Hepatocyte (in vitro differentiated cells): ENCODE data around the gene ANKS1B.

Source experiments
- EZH2 ChIP-seq: fragments of 200-600 bp; sonication (generic); IDR thresholded peaks from 2 replicates; pipeline ENCODE4 v1.6.1; 2016; ENCODE audit warnings: antibody characterized with exemption, mild to moderate bottlenecking, borderline replicate concordance
- EZH2phosphoT487 ChIP-seq: fragments of 200-600 bp; sonication (generic); IDR thresholded peaks from one replicate; pipeline ENCODE4 v1.6.1; 2018; ENCODE audit warnings: antibody characterized with exemption, mild to moderate bottlenecking, low read depth, moderate library complexity; ENCODE audit not compliant: unreplicated experiment, severe bottlenecking
- TF ChIP-seq, protein P1 (sequence below): fragments of 200-600 bp; sonication (generic); IDR thresholded peaks from 2 replicates; pipeline ENCODE4 v1.5.1; 2016; ENCODE audit warnings: antibody characterized with exemption, mild to moderate bottlenecking; ENCODE audit not compliant: poor library complexity

DNA sequence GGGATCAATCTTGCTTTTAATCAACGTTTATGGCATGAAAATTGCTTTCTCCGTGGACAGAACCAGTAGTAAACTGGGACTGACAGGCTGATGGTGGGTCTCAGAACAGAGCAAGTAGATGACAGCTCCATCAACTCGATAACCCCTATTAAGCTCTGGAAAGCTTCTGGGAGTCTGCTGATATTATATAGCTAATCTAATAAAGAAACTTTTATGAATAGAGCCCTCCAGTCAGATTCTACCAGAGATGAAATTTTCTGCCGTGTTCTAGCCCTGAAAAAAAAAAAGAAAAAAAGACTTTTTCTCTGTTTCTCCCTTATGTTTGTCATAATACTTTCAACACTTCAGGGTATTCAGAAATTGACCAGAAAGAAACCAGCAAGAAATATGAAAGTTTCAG, 1168.0 kb downstream of the ANKS1B start:
- TF ChIP-seq, protein P1, sequence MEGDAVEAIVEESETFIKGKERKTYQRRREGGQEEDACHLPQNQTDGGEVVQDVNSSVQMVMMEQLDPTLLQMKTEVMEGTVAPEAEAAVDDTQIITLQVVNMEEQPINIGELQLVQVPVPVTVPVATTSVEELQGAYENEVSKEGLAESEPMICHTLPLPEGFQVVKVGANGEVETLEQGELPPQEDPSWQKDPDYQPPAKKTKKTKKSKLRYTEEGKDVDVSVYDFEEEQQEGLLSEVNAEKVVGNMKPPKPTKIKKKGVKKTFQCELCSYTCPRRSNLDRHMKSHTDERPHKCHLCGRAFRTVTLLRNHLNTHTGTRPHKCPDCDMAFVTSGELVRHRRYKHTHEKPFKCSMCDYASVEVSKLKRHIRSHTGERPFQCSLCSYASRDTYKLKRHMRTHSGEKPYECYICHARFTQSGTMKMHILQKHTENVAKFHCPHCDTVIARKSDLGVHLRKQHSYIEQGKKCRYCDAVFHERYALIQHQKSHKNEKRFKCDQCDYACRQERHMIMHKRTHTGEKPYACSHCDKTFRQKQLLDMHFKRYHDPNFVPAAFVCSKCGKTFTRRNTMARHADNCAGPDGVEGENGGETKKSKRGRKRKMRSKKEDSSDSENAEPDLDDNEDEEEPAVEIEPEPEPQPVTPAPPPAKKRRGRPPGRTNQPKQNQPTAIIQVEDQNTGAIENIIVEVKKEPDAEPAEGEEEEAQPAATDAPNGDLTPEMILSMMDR, result no peak
- TF ChIP-seq EZH2, result no peak
- TF ChIP-seq EZH2phosphoT487, result no peak
